Activated B cell treated with CpG ODN at 0.5 μM for 24 hours (primary cell): ENCODE results near the gene EVA1A. TPM values are rescaled to one million over a fixed set of nuclear protein-coding genes. Genes with fewer than 3 reads are reported as not detected.

Source experiments
- ATAC-seq: fragments of 200-7000 bp; cut with Tn5 transposase; one replicate; pipeline ENCODE4 v1.10.0; 2021; ENCODE audit warnings: low read depth, mild to moderate bottlenecking, moderate library complexity
- CTCF ChIA-PET: fragments of 350-600 bp; sonication (Branson Sonifier 250); formaldehyde crosslinking; loops from one replicate; lab custom pipeline; 2021; ENCODE audit warnings: antibody characterized with exemption; lab: Charles Lee
- POLR2A ChIA-PET: fragments of 350-600 bp; sonication (Branson Sonifier 250); formaldehyde crosslinking; loops from one replicate; lab custom pipeline; 2021; ENCODE audit warnings: antibody characterized with exemption; lab: Charles Lee
- DNase-seq: peaks from one replicate; pipeline ENCODE4 v3.0.0; 2022
- H3K27ac Mint-ChIP-seq: one replicate; pipeline ENCODE4 v1.8.0; 2020; ENCODE audit warnings: mixed read lengths
- H3K27me3 Mint-ChIP-seq: one replicate; pipeline ENCODE4 v1.8.0; 2021; ENCODE audit warnings: mixed read lengths
- H3K36me3 Mint-ChIP-seq: one replicate; pipeline ENCODE4 v1.8.0; 2021; ENCODE audit warnings: low read depth, mixed read lengths
- H3K4me1 Mint-ChIP-seq: one replicate; pipeline ENCODE4 v1.8.0; 2021; ENCODE audit warnings: mixed read lengths
- H3K4me3 Mint-ChIP-seq: one replicate; pipeline ENCODE4 v1.8.0; 2020; ENCODE audit warnings: mild to moderate bottlenecking, mixed read lengths
- H3K9me3 Mint-ChIP-seq: one replicate; pipeline ENCODE4 v1.8.0; 2020; ENCODE audit warnings: mixed read lengths
- intact Hi-C: fragments of 100-400 bp; cut with micrococcal nuclease; formaldehyde crosslinking; loops from one replicate; pipeline ENCODE4 v1.15.1; 2024
- total RNA-seq: library from RNA; stranded (reverse); gene quantifications from 2 replicates; pipeline ENCODE4 v1.2.3, GENCODE V29; 2022
- TF ChIP-seq, protein P1 (sequence below): fragments of 200-600 bp; IDR thresholded peaks from one replicate; pipeline ENCODE4 v1.8.0; 2022; ENCODE audit warnings: antibody characterized with exemption, mild to moderate bottlenecking

The EVA1A gene
- total RNA-seq, 1 donor from 2014 or later, result not detected

DNA sequence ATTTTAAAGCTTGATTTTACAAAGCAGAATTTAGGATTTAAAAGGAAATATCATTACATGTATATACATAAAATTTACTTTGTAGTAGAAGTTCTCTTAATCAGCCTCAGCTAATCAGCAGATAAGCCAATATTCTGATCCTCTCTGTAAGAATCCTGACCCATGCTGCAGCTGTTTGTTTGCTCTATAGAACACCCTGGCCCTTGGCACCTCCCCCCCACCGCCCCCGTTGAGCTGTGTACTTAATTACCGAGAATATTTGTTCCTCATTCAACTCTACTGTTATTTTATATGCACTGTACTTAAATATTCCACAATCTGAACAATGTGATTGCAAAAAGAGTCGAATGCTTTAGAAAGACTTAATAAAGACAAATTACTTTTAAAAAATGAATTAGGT lies 98.0 kb downstream of the EVA1A start:
- ChIA-PET CTCF (interaction anchor here (0.7 to 0.8 kb wide), 2 partner anchors 9 to 30 kb away, joined by 3 read pairs; no protein-coding TSS in a partner anchor), POLR2A (no interaction called here)
- DNase-seq, result no peak
- Mint-ChIP-seq H3K27ac (no peak overlapping the region), H3K9me3 (no peaks in the 10 kb centered on the region), H3K36me3 (no peaks in the 10 kb centered on the region), H3K27me3 (peaks cover 16% of the 10 kb centered on the region), H3K4me1 (peaks cover 3% of the 10 kb centered on the region), H3K4me3 (no peak overlapping the region)
- no peak for ATAC-seq
- TF ChIP-seq, protein P1, sequence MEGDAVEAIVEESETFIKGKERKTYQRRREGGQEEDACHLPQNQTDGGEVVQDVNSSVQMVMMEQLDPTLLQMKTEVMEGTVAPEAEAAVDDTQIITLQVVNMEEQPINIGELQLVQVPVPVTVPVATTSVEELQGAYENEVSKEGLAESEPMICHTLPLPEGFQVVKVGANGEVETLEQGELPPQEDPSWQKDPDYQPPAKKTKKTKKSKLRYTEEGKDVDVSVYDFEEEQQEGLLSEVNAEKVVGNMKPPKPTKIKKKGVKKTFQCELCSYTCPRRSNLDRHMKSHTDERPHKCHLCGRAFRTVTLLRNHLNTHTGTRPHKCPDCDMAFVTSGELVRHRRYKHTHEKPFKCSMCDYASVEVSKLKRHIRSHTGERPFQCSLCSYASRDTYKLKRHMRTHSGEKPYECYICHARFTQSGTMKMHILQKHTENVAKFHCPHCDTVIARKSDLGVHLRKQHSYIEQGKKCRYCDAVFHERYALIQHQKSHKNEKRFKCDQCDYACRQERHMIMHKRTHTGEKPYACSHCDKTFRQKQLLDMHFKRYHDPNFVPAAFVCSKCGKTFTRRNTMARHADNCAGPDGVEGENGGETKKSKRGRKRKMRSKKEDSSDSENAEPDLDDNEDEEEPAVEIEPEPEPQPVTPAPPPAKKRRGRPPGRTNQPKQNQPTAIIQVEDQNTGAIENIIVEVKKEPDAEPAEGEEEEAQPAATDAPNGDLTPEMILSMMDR, result no peak
- intact Hi-C loops, result loop anchor here (10.0 kb wide), 1 partner anchor 142 kb away; no protein-coding TSS in a partner anchor

DNA sequence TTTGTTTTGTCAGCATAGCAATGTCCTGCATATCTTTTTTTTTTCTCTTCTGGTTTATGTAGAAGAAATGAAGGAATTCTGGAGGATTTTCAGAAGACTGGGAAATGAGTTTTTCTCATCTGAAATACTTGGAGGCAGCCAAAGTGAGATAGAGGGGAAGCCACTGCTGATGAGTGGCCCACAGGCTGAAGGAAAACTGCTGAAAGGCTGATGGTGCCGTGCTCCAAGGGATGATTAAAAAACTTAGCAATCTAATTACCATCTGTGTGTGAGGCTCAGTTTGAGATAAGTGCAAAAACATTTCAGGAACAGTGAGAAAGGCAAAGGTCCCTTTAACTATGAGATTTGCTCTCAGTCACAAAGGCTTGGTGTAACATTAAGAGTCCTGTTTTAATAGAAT lies 98.5 kb downstream of the EVA1A start:
- DNase-seq (no peak), ATAC-seq (no peak)
- H3K27ac Mint-ChIP-seq, result no peak overlapping the region
- TF ChIP-seq, protein P1, result no peak
- POLR2A ChIA-PET, result no interaction called here
- CTCF ChIA-PET, result interaction anchor here (0.7 kb wide), 1 partner anchor 9 kb away, joined by 3 read pairs; no protein-coding TSS in a partner anchor
- H3K36me3 Mint-ChIP-seq, result no peaks in the 10 kb centered on the region
- H3K27me3 Mint-ChIP-seq, result peaks cover 19% of the 10 kb centered on the region
- H3K4me3 Mint-ChIP-seq, result no peak overlapping the region
- H3K9me3 Mint-ChIP-seq, result no peaks in the 10 kb centered on the region
- intact Hi-C loops, result loop anchor here (10.0 kb wide), 1 partner anchor 143 kb away; no protein-coding TSS in a partner anchor
- H3K4me1 Mint-ChIP-seq, result peaks cover 3% of the 10 kb centered on the region

DNA sequence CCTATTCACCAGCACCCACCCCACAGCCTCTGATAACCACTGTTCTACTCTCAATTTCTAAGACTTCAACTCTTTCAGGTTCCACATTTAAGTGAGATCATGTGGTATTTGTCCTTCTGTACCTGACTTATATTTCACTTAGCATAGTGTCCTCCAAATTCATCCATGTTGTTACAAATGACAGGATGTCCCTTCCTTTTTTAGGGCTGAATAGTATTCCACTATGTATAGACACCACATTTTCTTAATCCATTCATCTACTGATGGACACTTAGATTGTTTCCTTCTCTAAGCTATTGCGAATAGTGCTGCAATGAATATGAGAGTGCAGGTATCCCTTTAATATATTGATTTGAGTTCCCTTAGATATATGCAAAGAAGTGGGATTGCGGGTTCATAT lies 100.1 kb downstream of the EVA1A start:
- Mint-ChIP-seq H3K27me3 (peaks cover 18% of the 10 kb centered on the region), H3K4me1 (peaks cover 3% of the 10 kb centered on the region), H3K27ac (no peak overlapping the region), H3K36me3 (no peaks in the 10 kb centered on the region), H3K9me3 (no peaks in the 10 kb centered on the region), H3K4me3 (no peak overlapping the region)
- ChIA-PET CTCF (interaction anchor here (1.4 kb wide), 1 partner anchor 11 kb away, joined by 3 read pairs; no protein-coding TSS in a partner anchor), POLR2A (no interaction called here)
- DNase-seq (no peak), ATAC-seq (no peak)
- TF ChIP-seq, protein P1, result no peak
- intact Hi-C loops, result loop anchor here (10.0 kb wide), 1 partner anchor 144 kb away; no protein-coding TSS in a partner anchor

DNA sequence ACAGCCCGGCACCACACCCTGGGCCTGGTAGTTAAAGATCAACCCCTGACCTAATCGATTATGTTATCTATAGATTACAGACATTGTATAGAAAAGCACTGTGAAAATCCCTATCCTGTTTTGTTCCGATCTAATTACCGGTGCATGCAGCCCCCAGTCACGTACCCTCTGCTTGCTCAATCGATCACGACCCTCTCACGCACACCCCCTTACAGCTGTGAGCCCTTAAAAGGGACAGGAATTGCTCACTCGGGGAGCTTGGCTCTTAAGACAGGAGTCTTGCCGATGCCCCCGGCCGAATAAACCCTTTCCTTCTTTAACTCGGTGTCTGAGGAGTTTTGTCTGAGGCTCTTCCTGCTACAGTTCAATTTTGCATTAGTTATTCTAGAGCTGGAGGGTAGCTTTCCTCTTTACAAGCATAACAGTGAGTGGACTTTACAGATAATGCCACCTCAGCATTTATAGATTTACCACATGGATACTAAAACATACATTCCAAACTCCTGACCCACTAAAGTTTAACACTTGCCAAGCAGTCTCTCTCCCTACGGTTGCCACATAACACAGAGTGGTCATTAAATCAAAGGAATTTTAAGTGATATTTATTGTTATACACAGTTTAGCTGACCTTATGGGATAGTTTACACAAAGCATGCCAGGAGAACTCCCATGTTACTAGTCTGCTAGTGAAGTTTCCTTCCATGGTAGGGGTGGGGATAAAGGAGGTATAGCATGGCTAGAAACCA lies 101.0 kb downstream of the EVA1A start:
- ChIA-PET POLR2A (no interaction called here), CTCF (no interaction called here)
- Mint-ChIP-seq H3K4me3 (no peak overlapping the region), H3K36me3 (no peaks in the 10 kb centered on the region), H3K4me1 (peaks cover 2% of the 10 kb centered on the region), H3K27ac (no peak overlapping the region), H3K9me3 (no peaks in the 10 kb centered on the region), H3K27me3 (peaks cover 18% of the 10 kb centered on the region)
- ATAC-seq (no peak), DNase-seq (no peak)
- TF ChIP-seq, protein P1, result no peak
- intact Hi-C loops, result loop anchor here (10.0 kb wide), 1 partner anchor 145 kb away; no protein-coding TSS in a partner anchor

DNA sequence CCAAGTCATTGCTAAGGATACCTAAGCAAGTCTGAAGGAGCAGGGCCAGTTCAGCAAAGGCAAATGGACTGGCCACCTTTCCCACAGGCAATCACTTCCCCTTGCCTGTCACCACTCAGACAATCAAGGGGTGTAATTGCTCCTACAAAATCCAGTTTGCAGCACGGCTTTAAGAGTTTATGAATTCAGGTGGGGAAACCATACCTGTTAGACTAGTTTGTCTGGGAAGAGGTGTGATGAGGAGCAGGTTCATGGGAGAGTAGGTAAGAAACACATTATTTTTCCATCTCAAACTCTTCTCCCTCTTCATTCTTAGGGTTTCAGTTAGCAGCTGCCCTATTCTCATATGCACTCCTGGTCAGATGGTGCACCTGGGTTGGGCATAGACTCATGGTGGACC lies 102.5 kb downstream of the EVA1A start:
- peaks cover 10% of the 10 kb centered on the region for H3K27me3 Mint-ChIP-seq
- intact Hi-C loops, result no loop called here
- H3K36me3 Mint-ChIP-seq, result no peaks in the 10 kb centered on the region
- H3K4me1 Mint-ChIP-seq, result peaks cover 10% of the 10 kb centered on the region
- no peaks in the 10 kb centered on the region for H3K9me3 Mint-ChIP-seq
- H3K4me3 Mint-ChIP-seq, result no peak overlapping the region
- DNase-seq (no peak), ATAC-seq (no peak)
- CTCF ChIA-PET, result interaction anchor here (1.2 kb wide), 1 partner anchor 9 kb away, joined by 3 read pairs; no protein-coding TSS in a partner anchor
- POLR2A ChIA-PET, result no interaction called here
- TF ChIP-seq, protein P1, result no peak
- no peak overlapping the region for H3K27ac Mint-ChIP-seq
